Ammon's horn (tissue), 1 donor: ENCODE data around the gene LHFPL2.

Experiments
- DNase-seq: peaks from one replicate; pipeline ENCODE4 v3.0.0-alpha.2; 2016; ENCODE audit warnings: low spot score

Gene LHFPL2

GRCh38 chr5:78522476-78523260 lies 125.9 kb downstream of the LHFPL2 start:
- DNase-seq = no peak

DNA sequence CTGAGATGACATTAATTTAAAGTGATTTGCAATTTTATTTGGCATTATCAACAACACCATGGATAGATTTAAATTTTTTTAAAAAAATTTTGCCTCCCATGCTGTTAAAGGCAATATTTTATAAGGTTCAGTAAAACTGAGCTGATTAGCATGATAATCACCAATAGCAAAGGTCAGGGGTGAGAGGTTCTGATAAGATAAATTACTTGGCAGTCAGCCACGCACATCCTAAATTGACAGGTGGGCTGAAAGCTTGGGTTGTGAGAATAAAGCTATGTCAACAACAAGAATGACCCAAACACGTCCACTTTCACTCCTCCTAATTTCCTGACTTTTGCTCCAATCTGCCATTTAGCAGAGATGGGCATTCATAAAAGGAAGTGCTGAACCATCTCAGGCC lies 127.1 kb downstream of the LHFPL2 start:
- no peak for DNase-seq

DNA sequence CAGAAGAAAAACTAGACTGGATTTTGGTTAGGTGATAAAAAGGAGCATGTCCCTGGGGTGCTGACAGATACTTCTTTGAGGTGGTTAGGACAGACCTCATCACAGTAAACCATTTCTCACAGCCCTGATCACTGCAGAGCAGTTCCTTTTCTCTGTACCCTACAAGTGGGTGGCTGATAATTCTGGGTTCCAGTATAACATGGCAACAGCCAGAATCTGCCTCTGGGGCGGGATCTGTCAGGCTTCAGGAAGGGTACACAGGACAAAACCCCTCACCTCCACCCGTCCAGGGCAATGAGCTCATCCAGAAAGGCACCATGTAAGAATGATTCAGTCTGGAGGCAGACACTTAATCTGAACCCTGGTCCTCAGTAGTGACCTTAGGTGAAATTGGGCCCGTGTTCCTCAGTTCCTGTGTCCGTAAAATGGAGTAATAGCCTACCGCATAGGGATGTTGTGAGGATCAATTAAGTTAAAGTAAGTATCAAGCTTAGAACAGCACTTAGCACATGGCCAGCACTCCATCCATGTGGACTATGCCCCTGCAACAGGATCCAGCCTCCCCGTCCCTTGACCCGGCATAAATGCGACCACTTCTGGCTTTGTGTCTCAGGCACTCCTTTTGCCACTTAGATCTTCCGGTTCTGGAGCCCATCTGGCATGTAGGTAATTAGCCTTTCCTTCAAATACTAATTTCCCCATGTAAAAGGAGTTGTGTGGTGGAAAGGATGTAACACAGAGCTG lies 129.2 kb downstream of the LHFPL2 start:
- no peak for DNase-seq

- DNase-seq = no peak
These were observed 130.0 kb downstream of the LHFPL2 start for GRCh38 chr5:78518365-78519197.

DNA sequence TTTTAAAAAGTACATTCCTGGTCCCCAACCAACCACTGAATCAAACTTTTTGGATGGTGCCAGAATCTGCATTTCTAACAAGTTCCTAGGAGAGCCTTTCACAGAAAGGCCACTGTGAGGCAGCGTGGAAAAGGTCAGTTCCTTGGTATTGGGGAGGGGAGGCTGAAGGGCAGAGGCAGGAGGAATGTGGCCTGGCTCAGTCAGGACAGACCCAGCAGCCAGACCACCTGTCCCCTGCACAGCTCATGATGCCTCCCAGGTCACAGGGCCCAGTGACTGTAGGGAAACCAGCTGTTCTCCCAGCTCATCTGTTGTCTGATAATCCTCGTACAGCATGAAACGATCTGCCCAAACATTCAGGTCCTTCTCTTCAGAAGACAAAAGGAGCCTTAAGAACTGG lies 132.9 kb downstream of the LHFPL2 start:
- no peak for DNase-seq

- DNase-seq = no peak
These were observed 133.9 kb downstream of the LHFPL2 start for GRCh38 chr5:78514427-78515330.

DNA sequence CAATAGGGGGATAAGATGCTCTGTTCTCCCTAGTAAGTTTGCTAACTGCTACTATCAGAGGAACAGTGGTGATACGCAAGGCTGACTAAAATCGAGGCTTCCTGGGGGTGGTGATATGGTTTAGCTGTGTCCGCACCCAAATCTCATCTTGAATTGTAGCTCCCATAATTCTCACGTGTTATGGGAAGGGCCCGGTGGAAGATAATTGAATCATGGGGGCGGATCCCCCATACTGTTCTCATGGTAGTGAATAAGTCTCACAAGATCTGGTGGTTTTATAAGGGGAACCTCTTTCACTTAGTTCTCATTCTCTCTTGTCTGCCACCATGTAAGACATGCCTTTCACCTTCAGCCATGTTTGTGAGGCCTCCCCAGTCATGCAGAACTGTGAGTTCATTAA lies 135.1 kb downstream of the LHFPL2 start:
- DNase-seq = no peak

GRCh38 chr5:78512435-78512834 lies 136.1 kb downstream of the LHFPL2 start:
- no peak for DNase-seq

GRCh38 chr5:78511121-78511906 lies 137.3 kb downstream of the LHFPL2 start:
- DNase-seq = peak; percentile 76

- peak; percentile 70 for DNase-seq
These were observed 138.4 kb downstream of the LHFPL2 start for GRCh38 chr5:78509884-78510769.

DNA sequence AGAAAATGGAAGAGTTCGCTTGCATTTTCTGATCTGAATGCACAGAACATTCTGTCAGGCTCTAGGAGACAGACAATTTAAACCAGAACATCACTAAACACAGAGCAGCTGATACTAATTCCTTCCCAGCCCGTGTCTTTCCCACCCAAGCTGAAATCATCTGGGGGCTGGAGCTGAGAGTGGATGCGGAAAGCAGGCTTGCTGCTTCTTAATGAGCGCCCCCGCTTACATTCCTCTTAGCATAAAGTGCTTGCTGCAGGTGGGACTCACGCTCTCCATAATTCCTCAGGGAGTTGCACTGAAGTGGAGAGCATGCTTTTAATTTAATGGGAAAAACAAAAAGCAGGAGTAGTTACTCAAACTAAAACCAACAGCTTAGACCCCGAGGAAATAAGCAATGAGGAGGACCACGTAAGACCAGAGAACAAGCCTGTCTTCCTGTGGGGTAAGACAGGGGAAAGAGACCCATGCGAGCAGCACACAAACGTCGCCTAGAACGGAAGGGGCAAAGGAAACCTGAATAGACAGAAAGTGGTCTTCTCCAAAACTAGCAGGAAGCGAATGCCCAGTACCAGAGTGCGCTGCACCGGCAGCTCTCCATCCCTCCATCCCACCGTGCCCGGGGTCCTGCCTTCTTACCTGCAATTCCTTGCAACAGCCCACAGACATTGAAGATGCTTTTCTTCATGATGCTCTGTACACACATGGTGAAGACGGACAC lies 139.3 kb downstream of the LHFPL2 start:
- DNase-seq = no peak

GRCh38 chr5:78508186-78508765 lies 140.3 kb downstream of the LHFPL2 start:
- no peak for DNase-seq

GRCh38 chr5:78507531-78507930 lies 141.0 kb downstream of the LHFPL2 start:
- no peak for DNase-seq

DNA sequence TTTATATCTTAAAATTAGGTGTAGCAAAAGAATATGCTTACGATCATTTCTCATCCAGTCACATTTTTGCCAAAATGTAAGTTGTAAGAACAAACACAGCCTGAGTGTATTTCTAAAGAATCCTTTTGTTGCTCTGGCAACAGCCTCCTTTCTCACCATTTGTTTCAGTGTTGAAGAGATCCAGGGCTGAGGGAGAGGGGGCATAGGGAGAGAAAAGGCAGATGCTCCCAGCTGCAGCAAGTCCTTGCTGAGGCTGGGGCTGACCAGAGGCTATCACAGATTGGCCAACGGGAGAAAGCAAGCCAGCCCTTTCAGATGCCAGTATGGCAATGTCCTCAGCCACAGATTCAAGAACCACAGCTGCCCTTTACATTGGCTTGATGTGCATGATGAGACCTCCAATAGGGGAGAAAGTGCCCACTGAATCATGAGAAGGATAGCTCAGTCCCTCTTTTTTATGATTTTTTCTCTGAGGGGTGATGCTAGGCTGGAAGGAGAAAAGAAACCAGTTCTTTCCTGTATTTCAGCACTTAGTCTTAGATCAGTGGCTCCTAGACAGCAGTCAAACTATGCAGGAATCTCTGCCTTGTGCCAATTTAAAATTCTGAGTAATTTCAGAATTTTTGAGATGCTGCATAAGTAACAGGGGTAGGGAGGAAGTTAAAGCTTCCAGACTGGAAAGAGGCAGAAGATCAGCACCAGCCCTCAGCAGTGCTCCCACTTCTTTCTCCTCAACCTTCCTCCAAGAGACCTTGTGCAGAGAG lies 142.1 kb downstream of the LHFPL2 start:
- peak; percentile 62 for DNase-seq

DNA sequence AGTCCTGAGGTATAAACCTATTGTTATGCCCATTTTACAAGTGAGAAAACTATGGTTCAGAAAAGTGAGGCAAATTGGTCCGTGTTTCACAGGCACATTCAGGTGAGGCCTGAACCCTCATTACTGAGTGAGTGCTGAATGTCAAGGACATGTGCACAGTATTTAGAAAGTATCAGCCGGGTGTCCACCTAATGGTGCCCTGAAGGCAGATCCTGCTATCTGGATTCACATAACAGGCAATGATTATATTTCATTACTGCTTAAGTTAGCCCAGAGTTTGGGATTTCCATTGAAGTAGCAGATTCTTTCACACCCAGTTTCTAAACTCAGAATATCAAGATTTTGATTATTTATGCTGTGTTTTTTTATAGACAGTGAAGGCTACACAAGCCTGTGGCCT lies 142.7 kb downstream of the LHFPL2 start:
- no peak for DNase-seq

GRCh38 chr5:78504704-78505677 lies 143.6 kb downstream of the LHFPL2 start:
- DNase-seq = peak; percentile 94
